Measurements from ENCODE around the gene KCNQ2.

The KCNQ2 gene

DNA sequence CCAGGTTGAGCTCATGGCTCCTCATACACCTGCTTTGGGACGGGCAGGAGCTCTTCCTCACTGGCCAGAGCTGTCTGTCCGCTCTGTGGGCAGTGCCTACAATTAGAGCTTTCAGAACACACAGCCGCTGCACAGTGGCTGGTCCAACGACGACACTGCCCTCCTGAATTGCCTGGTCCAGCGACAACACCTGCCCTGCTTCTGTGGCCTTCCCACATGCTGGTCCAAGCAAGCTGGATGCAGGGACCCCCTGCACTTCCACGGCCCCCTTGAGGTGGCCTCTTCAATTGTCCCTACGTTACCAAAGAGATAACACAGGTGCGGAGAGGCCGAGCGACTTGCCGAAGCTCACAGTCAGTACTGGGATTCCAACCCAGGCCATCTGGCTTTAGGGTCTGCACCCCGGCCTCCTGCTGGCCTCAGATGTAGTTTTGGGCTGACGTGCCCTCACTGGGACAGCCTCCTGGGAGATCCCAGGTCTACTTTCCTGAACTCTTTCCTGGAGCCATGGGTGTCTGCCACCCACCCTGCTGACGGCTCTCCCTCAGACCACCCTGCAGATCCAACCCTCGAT is 109.9 kb downstream of the KCNQ2 start:
- TF ChIP-seq CREB1 (IDR thresholded peaks at IDR 0.05; ENCODE audit: low read depth) (no peak), CEBPB (IDR thresholded peaks at IDR 0.05) (no peak), TCF12 (IDR thresholded peaks at IDR 0.05; ENCODE audit: low read depth) (no peak), RAD21 (IDR thresholded peaks at IDR 0.05; ENCODE audit: low read depth) (no peak), TEAD4 (IDR thresholded peaks at IDR 0.05) (no peak), EGR1 (IDR thresholded peaks at IDR 0.05) (no peak), FOXM1 (IDR thresholded peaks at IDR 0.05; ENCODE audit: borderline replicate concordance, low read depth) (no peak), EP300 (IDR thresholded peaks at IDR 0.05; ENCODE audit: borderline replicate concordance) (no peak), NFIC (IDR thresholded peaks at IDR 0.05) (no peak)
- TF ChIP-seq, protein P1, sequence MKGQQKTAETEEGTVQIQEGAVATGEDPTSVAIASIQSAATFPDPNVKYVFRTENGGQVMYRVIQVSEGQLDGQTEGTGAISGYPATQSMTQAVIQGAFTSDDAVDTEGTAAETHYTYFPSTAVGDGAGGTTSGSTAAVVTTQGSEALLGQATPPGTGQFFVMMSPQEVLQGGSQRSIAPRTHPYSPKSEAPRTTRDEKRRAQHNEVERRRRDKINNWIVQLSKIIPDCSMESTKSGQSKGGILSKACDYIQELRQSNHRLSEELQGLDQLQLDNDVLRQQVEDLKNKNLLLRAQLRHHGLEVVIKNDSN (IDR thresholded peaks at IDR 0.05): no peak
- TF ChIP-seq, protein P2, sequence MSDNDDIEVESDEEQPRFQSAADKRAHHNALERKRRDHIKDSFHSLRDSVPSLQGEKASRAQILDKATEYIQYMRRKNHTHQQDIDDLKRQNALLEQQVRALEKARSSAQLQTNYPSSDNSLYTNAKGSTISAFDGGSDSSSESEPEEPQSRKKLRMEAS (IDR thresholded peaks at IDR 0.05): no peak
- TF ChIP-seq, protein P3, sequence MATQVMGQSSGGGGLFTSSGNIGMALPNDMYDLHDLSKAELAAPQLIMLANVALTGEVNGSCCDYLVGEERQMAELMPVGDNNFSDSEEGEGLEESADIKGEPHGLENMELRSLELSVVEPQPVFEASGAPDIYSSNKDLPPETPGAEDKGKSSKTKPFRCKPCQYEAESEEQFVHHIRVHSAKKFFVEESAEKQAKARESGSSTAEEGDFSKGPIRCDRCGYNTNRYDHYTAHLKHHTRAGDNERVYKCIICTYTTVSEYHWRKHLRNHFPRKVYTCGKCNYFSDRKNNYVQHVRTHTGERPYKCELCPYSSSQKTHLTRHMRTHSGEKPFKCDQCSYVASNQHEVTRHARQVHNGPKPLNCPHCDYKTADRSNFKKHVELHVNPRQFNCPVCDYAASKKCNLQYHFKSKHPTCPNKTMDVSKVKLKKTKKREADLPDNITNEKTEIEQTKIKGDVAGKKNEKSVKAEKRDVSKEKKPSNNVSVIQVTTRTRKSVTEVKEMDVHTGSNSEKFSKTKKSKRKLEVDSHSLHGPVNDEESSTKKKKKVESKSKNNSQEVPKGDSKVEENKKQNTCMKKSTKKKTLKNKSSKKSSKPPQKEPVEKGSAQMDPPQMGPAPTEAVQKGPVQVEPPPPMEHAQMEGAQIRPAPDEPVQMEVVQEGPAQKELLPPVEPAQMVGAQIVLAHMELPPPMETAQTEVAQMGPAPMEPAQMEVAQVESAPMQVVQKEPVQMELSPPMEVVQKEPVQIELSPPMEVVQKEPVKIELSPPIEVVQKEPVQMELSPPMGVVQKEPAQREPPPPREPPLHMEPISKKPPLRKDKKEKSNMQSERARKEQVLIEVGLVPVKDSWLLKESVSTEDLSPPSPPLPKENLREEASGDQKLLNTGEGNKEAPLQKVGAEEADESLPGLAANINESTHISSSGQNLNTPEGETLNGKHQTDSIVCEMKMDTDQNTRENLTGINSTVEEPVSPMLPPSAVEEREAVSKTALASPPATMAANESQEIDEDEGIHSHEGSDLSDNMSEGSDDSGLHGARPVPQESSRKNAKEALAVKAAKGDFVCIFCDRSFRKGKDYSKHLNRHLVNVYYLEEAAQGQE (IDR thresholded peaks at IDR 0.05; ENCODE audit: low read depth): no peak

DNA sequence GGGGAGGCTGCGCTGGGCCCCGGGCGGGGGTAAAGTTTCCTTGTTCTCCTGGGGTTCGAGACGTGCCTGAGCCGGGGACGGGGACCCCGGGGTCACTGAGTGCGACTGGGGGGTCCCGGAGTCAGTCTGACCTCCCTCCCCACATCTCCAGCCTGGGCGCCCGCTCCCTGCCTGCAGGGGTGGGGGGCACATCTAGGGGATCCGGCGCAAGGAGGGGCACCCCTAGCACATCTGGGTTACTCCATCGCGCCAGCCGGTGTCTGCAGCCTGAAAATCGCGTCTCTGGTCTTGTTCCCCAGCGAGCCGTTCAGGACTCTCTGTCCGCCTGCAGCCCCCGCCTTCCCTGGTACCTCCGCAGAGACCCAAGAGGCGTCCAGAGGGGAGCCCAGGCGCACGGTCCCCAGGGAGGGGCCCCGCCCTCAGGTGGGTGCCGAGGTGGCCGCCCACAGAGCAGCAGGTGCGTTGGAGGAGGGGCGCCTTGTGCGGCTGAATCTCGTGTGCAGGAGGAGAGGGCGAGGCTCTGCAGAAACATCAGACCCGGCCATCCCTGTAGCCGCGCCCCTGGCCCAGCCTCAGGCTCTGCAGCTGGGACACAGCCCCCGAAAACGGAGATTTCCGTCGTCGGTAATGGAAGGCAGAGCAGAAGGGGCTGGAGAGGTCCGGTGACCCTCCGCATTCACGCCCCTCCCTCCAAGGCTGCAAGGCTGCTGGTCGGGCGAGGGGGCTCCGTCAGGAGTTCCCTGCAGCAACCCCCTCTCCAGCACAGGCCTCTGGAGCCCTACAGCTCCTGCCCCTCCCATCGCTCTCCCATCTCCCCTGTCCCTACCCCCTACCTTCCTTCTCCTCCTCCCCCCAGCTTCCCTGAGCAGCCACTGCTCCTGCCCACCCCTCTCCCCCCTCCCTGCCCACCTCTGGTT is 110.7 kb downstream of the KCNQ2 start:
- TF ChIP-seq, protein P2 (IDR thresholded peaks at IDR 0.05): no peak
- TF ChIP-seq, protein P3 (IDR thresholded peaks at IDR 0.05; ENCODE audit: low read depth): no peak
- TF ChIP-seq EP300 (IDR thresholded peaks at IDR 0.05; ENCODE audit: borderline replicate concordance): no peak
- TF ChIP-seq, protein P1 (IDR thresholded peaks at IDR 0.05): no peak

DNA sequence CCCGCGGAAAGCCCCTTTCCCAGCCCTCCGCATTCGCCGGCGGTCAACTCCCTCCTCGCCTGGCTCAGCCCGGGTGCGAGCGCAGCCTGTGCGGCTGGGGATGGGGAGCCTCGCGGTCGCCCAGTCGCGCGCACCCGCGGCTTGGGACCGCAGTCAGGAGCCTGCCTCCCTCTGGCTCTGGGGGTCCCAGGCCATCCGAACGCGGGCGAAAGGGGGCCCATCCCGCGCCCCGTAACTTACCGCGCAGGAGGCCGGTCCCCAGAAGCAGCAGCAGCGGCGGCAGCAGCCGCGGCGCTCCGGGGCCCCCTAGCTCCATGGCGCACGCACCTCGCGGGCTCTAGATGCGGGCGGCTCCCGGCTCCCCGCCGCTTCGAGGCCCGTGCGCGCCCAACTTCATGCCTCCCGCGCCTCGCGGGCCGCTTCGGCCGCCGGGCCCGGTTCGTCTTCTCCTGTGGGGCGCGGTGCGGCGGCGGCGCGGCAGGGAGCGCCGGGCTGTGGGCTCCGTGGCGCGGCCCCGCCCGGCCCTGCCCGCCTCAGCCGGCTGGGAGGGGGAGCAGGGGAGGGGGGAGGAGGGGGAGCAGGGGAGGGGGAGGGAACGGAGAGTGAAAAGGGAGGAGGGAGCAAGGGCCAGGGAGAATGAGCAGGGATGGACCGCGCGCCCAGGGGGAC is 111.5 kb downstream of the KCNQ2 start, which contains the start of gene CHRNA4:
Gene CHRNA4, minus strand, starts transcription at position 500 of the 669 bp plus-strand sequence. Its CDS starts 184 bp downstream, at position 316.
- TF ChIP-seq ZBTB7A (IDR thresholded peaks at IDR 0.05; ENCODE audit: low read depth) (no peak; the same call in 1 of the 2 replicates), EP300 (IDR thresholded peaks at IDR 0.05; ENCODE audit: borderline replicate concordance) (no peak), FOXM1 (IDR thresholded peaks at IDR 0.05; ENCODE audit: borderline replicate concordance, low read depth) (no peak)

DNA sequence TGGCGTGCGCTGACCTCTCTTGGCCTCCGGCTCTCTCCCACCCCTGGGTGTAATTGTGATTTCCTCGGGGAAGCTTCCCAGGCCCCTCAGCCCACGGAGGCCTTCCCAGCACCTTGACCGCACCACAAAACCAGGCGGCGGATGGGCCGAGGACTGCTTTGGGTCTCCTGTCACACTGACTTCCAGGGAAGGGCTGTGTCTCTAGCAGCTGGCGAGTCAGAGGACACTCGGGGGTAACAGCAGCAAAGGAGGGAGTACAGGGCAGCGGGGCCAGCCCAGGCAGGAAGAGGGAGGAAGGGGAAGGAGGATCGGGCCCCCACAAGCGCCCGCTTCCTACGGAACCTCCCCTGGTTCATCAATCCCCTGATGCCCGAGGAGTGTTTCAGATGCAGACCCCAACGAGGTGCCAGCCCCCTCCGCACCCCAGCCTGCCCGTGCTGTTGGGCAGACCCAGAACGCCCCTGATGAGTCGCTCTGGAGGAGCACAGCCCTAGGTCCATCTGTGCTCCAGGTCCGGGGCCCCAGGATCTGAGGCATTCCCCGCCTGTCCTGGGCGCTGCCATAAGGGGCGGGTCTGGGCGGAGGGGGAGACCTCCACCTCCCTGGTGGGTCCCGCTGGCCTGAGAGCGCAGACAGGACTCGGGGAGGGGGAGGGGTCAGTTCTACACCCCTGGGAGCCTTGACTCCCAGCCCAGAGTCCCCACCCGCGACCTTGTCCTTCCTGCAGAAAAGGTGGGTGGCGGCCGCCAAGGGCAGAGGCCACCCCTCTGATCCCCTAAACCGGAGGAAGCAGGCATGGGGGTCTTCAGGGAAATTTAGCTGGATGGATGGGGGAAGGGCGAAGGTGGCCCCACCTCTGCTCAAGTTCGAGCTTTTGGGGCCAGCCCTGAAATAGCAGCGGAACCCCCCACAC is 112.3 kb downstream of the KCNQ2 start:
- no peak; the same call in 1 of the 2 replicates for TF ChIP-seq ZBTB7A (IDR thresholded peaks at IDR 0.05; ENCODE audit: low read depth)
- no peak for TF ChIP-seq EP300 (IDR thresholded peaks at IDR 0.05; ENCODE audit: borderline replicate concordance)
- no peak for TF ChIP-seq NFIC (IDR thresholded peaks at IDR 0.05)
- TF ChIP-seq RAD21 (IDR thresholded peaks at IDR 0.05; ENCODE audit: low read depth): no peak
- TF ChIP-seq CREB1 (IDR thresholded peaks at IDR 0.05; ENCODE audit: low read depth): no peak
- no peak for TF ChIP-seq YY1 (IDR thresholded peaks at IDR 0.05; ENCODE audit: low read depth)
- TF ChIP-seq FOXM1 (IDR thresholded peaks at IDR 0.05; ENCODE audit: borderline replicate concordance, low read depth): no peak
- TF ChIP-seq EGR1 (IDR thresholded peaks at IDR 0.05): no peak
- TF ChIP-seq, protein P2 (IDR thresholded peaks at IDR 0.05): no peak
- TF ChIP-seq CEBPB (IDR thresholded peaks at IDR 0.05): no peak
- TF ChIP-seq TCF12 (IDR thresholded peaks at IDR 0.05; ENCODE audit: low read depth): no peak
- TF ChIP-seq, protein P3 (IDR thresholded peaks at IDR 0.05; ENCODE audit: low read depth): no peak
- TF ChIP-seq TAF1 (IDR thresholded peaks at IDR 0.05; ENCODE audit: low read depth): no peak
- TF ChIP-seq, protein P1 (IDR thresholded peaks at IDR 0.05): no peak
- no peak for TF ChIP-seq TEAD4 (IDR thresholded peaks at IDR 0.05)
